Common myeloid progenitor, CD34-positive (primary cell): ENCODE measurements around the gene P2RX1.

Source experiments
- CTCF ChIA-PET: fragments of 350-600 bp; sonication (Branson Sonifier 250); formaldehyde crosslinking; loops from one replicate; lab custom pipeline; 2021; ENCODE audit warnings: antibody characterized with exemption; lab: Charles Lee
- POLR2A ChIA-PET: fragments of 350-600 bp; sonication (Branson Sonifier 250); formaldehyde crosslinking; loops from one replicate; lab custom pipeline; 2021; ENCODE audit warnings: antibody characterized with exemption; lab: Charles Lee
- DNase-seq, 3 donors: peaks; one replicate each; pipeline versions ENCODE4 v3.0.0 to v3.0.0-alpha.2; 2013
- H3K27ac ChIP-seq, 2 experiments: 1 replicate in 1 of 2; 2 replicates in 1 of 2; pipeline ENCODE4 v1.7.0; 2013; ENCODE audit warnings: inconsistent platforms in 2 of 2, low read length in 2 of 2, mild to moderate bottlenecking in 2 of 2, low read depth in 1 of 2, moderate library complexity in 1 of 2; ENCODE audit not compliant: severe bottlenecking in 2 of 2, insufficient read depth in 1 of 2, poor library complexity in 1 of 2
- H3K27me3 ChIP-seq, 5 experiments: replicated peaks in 2 of 5; 1 replicate in 3 of 5; 2 replicates in 2 of 5; pipeline versions ENCODE4 v1.6.1 to v1.7.0; 2013; ENCODE audit warnings: low read length in 4 of 5, mild to moderate bottlenecking in 2 of 5, moderate library complexity in 2 of 5, inconsistent platforms in 1 of 5; ENCODE audit not compliant: insufficient read depth in 5 of 5, control insufficient read depth in 4 of 5
- H3K36me3 ChIP-seq, 4 experiments: 1 replicate in 2 of 4; 2 replicates in 2 of 4; pipeline versions ENCODE4 v1.6.1 to v1.7.0; 2013; ENCODE audit warnings: low read length in 3 of 4, control low read depth in 1 of 4, mild to moderate bottlenecking in 1 of 4; ENCODE audit not compliant: control insufficient read depth in 4 of 4, insufficient read depth in 4 of 4
- H3K4me1 ChIP-seq, 4 experiments: 1 replicate in 3 of 4; 2 replicates in 1 of 4; pipeline versions ENCODE4 v1.6.1 to v1.7.1; 2013; ENCODE audit warnings: low read length in 3 of 4, mild to moderate bottlenecking in 3 of 4, control low read depth in 1 of 4, inconsistent platforms in 1 of 4, moderate library complexity in 1 of 4; ENCODE audit not compliant: control insufficient read depth in 4 of 4, insufficient read depth in 4 of 4; ENCODE audit errors: control extremely low read depth in 1 of 4
- H3K4me3 ChIP-seq, 7 experiments: 1 replicate in 4 of 7; 2 replicates in 3 of 7; pipeline versions ENCODE4 v1.5.1 to v1.7.0; 2013; ENCODE audit warnings: mild to moderate bottlenecking in 7 of 7, low read length in 6 of 7, moderate library complexity in 6 of 7, inconsistent platforms in 2 of 7, low read depth in 2 of 7, control low read depth in 1 of 7; ENCODE audit not compliant: insufficient read depth in 4 of 7, control insufficient read depth in 1 of 7; ENCODE audit errors: extremely low read depth in 1 of 7
- H3K9me3 ChIP-seq, 5 experiments: 1 replicate in 4 of 5; 2 replicates in 1 of 5; pipeline versions ENCODE4 v1.6.1 to v1.7.1; 2013; ENCODE audit warnings: low read length in 4 of 5, mild to moderate bottlenecking in 2 of 5, inconsistent platforms in 1 of 5, low read depth in 1 of 5, moderate library complexity in 1 of 5; ENCODE audit not compliant: control insufficient read depth in 4 of 5, insufficient read depth in 2 of 5; ENCODE audit errors: control extremely low read depth in 1 of 5
- WGBS: methylation state at CpG from one replicate; pipeline ENCODE4 v1.1.5; 2013; ENCODE audit not compliant: insufficient coverage; 5-methylcytosine and 5-hydroxymethylcytosine counted together

P2RX1 gene

GRCh38 chr17:3895354-3895753 lies 20.9 kb downstream of the P2RX1 start:
- no peaks in the 10 kb centered on the region for H3K9me3 ChIP-seq
- H3K36me3 ChIP-seq = peaks cover 2 to 33% (median 21%) of the 10 kb centered on the region in 4 experiments
- WGBS = no CpG with 5 or more reads among the region's 3 CpGs
- CTCF ChIA-PET = interaction anchor here (0.6 kb wide), 1 partner anchor 248 kb away, joined by 4 read pairs; no protein-coding TSS in a partner anchor
- DNase-seq = no peak
- peaks cover 2 to 38% (median 32%) of the 10 kb centered on the region in 4 experiments for H3K4me1 ChIP-seq
- no peaks in the 10 kb centered on the region for H3K27me3 ChIP-seq
- no peak overlapping the region for H3K27ac ChIP-seq
- H3K4me3 ChIP-seq = no peak overlapping the region
- POLR2A ChIA-PET = interaction anchor here (0.6 kb wide), 1 partner anchor 1698 kb away, joined by 3 read pairs; no protein-coding TSS in a partner anchor

GRCh38 chr17:3894911-3895343 lies 21.3 kb downstream of the P2RX1 start:
- ChIA-PET CTCF (interaction anchor here (0.8 to 2.6 kb wide), 2 partner anchors 9 to 51 kb away, joined by 3 to 14 read pairs; no protein-coding TSS in a partner anchor), POLR2A (interaction anchor here (0.6 to 0.7 kb wide), 2 partner anchors 17 to 1697 kb away, joined by 3 read pairs; no protein-coding TSS in a partner anchor)
- peaks cover 2 to 38% (median 32%) of the 10 kb centered on the region in 4 experiments for H3K4me1 ChIP-seq
- no peaks in the 10 kb centered on the region for H3K27me3 ChIP-seq
- H3K4me3 ChIP-seq = no peak overlapping the region
- no peaks in the 10 kb centered on the region for H3K9me3 ChIP-seq
- H3K27ac ChIP-seq = no peak overlapping the region
- no peak for DNase-seq
- H3K36me3 ChIP-seq = peaks cover 2 to 31% (median 21%) of the 10 kb centered on the region in 4 experiments
- WGBS = 69% methylated on average over 2 of the region's 2 CpGs

- no peak overlapping the region for H3K27ac ChIP-seq
- POLR2A ChIA-PET = interaction anchor here (0.7 to 1.7 kb wide), 2 partner anchors 11 to 18 kb away, joined by 3 to 5 read pairs; no protein-coding TSS in a partner anchor
- CTCF ChIA-PET = interaction anchor here (0.8 to 2.6 kb wide), 3 partner anchors 9 to 51 kb away, joined by 3 to 14 read pairs (median 3); no protein-coding TSS in a partner anchor
- DNase-seq = no peak
- H3K9me3 ChIP-seq = no peaks in the 10 kb centered on the region
- peaks cover 2 to 38% (median 32%) of the 10 kb centered on the region in 4 experiments for H3K4me1 ChIP-seq
- 78% methylated on average over 3 of the region's 5 CpGs for WGBS
- H3K36me3 ChIP-seq = peaks cover 2 to 25% (median 16%) of the 10 kb centered on the region in 4 experiments
- H3K27me3 ChIP-seq = no peaks in the 10 kb centered on the region
- H3K4me3 ChIP-seq = no peak overlapping the region
These were observed 22.1 kb downstream of the P2RX1 start for GRCh38 chr17:3894188-3894587.

- DNase-seq = no peak
- POLR2A ChIA-PET = interaction anchor here (1.1 to 1.7 kb wide), 2 partner anchors 11 to 21 kb away, joined by 3 to 5 read pairs; no protein-coding TSS in a partner anchor
- Histone ChIP-seq H3K4me1 (peaks cover 2 to 38% (median 32%) of the 10 kb centered on the region in 4 experiments), H3K27ac (no peak overlapping the region), H3K27me3 (no peaks in the 10 kb centered on the region), H3K4me3 (peak overlapping the region in 5 of 7 experiments; percentile 49 to 78 (median 68)), H3K9me3 (no peaks in the 10 kb centered on the region), H3K36me3 (peaks cover 0 to 20% (median 14%) of the 10 kb centered on the region in 4 experiments)
- CTCF ChIA-PET = interaction anchor here (0.9 to 2.6 kb wide), 2 partner anchors 10 to 30 kb away, joined by 3 to 14 read pairs; no protein-coding TSS in a partner anchor
- 69% methylated on average over 7 of the region's 7 CpGs for WGBS
These were observed 22.5 kb downstream of the P2RX1 start for GRCh38 chr17:3893720-3894116.

- peak; percentile 80 to 91 (median 89) for DNase-seq
- CTCF ChIA-PET = interaction anchor here (2.6 kb wide), 1 partner anchor 10 kb away, joined by 14 read pairs; no protein-coding TSS in a partner anchor
- Histone ChIP-seq H3K27me3 (no peaks in the 10 kb centered on the region), H3K4me3 (peak within 1 kb of the TSS; percentile 38 to 78 (median 66)), H3K9me3 (no peaks in the 10 kb centered on the region), H3K27ac (no peak within 1 kb of the TSS), H3K36me3 (peaks cover 0 to 15% (median 9%) of the 10 kb centered on the region in 4 experiments), H3K4me1 (peaks cover 2 to 38% (median 32%) of the 10 kb centered on the region in 4 experiments)
- POLR2A ChIA-PET = interaction anchor here (0.5 to 1.7 kb wide), 4 partner anchors 12 to 566 kb away, joined by 3 to 5 read pairs (median 3); partner anchors contain the start of gene NCBP3
- 2% methylated on average over 51 of the region's 75 CpGs for WGBS
These were observed 23.1 kb downstream of the P2RX1 start, which contains the start of gene CAMKK1 for GRCh38 chr17:3893003-3893719. Gene CAMKK1, minus strand, starts transcription at chr17:3893053. Its CDS starts 7,366 bp downstream, at chr17:3885687.

GRCh38 chr17:3892095-3892998 lies 23.9 kb downstream of the P2RX1 start:
- H3K27me3 ChIP-seq = no peaks in the 10 kb centered on the region
- H3K4me3 ChIP-seq = peak overlapping the region; percentile 7 to 78 (median 66)
- under 1% methylated on average over 78 of the region's 96 CpGs for WGBS
- H3K4me1 ChIP-seq = peaks cover 2 to 41% (median 34%) of the 10 kb centered on the region in 4 experiments
- peaks cover 0 to 7% (median 3%) of the 10 kb centered on the region in 4 experiments for H3K36me3 ChIP-seq
- no peaks in the 10 kb centered on the region for H3K9me3 ChIP-seq
- H3K27ac ChIP-seq = no peak overlapping the region
- ChIA-PET CTCF (interaction anchor here (2.6 kb wide), 1 partner anchor 11 kb away, joined by 14 read pairs; no protein-coding TSS in a partner anchor), POLR2A (interaction anchor here (0.5 to 1.7 kb wide), 3 partner anchors 12 to 567 kb away, joined by 3 to 5 read pairs (median 3); partner anchors contain the start of gene NCBP3)
- DNase-seq = peak; percentile 78 to 92 (median 87)
